ENCODE measurements around the gene RAP1GDS1. TPM values are rescaled to one million over a fixed set of nuclear protein-coding genes. Genes with fewer than 3 reads are reported as not detected.

RAP1GDS1 gene
- total and polyA plus RNA-seq, 2 of the 4 experiments (the other 2 are of a cell fraction): 29.0 to 85.1 TPM

DNA sequence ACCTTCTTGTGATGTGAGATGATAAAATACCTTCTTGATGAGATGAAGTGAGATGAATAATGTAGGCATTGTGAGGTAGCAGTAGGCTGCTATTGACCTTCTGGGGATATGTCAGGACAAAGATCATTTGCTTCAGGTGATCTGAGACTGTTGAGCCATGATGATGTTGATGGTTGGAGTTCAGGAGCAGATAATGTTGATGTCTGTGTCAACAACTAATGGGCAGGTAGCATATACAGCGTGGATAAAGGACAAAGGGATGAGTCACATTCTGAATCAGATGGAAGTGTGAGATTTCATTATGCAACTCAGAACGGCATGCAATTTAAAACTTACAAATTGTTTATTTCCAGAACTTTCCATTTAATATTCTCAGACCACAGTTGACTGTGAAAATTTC lies 57.3 kb downstream of the RAP1GDS1 start:
- no peak overlapping the region for H3K4me2 ChIP-seq (ENCODE audit: low read depth, low read length)
- H3K14ac ChIP-seq (replicated peaks; ENCODE audit: low read depth, low read length): no peak overlapping the region
- H3K9me1 ChIP-seq (ENCODE audit: insufficient read depth, low read length): no peaks in the 10 kb centered on the region
- no peaks in the 10 kb centered on the region for H3K4me1 ChIP-seq (ENCODE audit: control insufficient read depth, insufficient read depth, low read length)
- no peak overlapping the region for H2BK15ac ChIP-seq (ENCODE audit: low read depth, low read length)
- dilution Hi-C loops (cut with HindIII; ENCODE audit: low sequenced_read_pairs, unreplicated experiment) (no loop called here), in situ Hi-C loops (cut with MboI; ENCODE audit: low sequenced_read_pairs) (no loop called here), intact Hi-C loops (cut with micrococcal nuclease) (no loop called here)
- H2BK5ac ChIP-seq (ENCODE audit: low read depth, low read length, poor library complexity, severe bottlenecking): peak overlapping the region; percentile 26
- no peak overlapping the region for H3K4ac ChIP-seq (ENCODE audit: low read depth, low read length)
- no peak overlapping the region for H3K4me3 ChIP-seq (ENCODE audit: insufficient read depth, low read depth, low read length)
- no peak overlapping the region for H3K18ac ChIP-seq (ENCODE audit: low read depth, low read length)
- no peak overlapping the region for H3K27ac ChIP-seq (ENCODE audit: insufficient read depth, low read length)
- no peak overlapping the region for H2BK120ac ChIP-seq (ENCODE audit: low read depth, low read length)
- no peaks in the 10 kb centered on the region for H3K27me3 ChIP-seq (ENCODE audit: control insufficient read depth, insufficient read depth, low read length)
- no peak overlapping the region for H3K56ac ChIP-seq (ENCODE audit: extremely low read depth, insufficient read depth, low read length)
- H3K79me1 ChIP-seq (ENCODE audit: low read depth in 1 of 2, low read length in 2 of 2): peaks cover 22 to 32% of the 10 kb centered on the region in 2 experiments
- H3K9ac ChIP-seq (ENCODE audit: low read depth, low read length): no peak overlapping the region
- H3K36me3 ChIP-seq (ENCODE audit: control insufficient read depth, insufficient read depth, low read length): 0 out of 2 replicates have a peak, but pooled peaks cover 2% of the 10 kb centered on the region
- BruUV-seq (replicated peaks): no TSS peak
- ChIA-PET POLR2A (ENCODE audit: unreplicated experiment) (no interaction called here), CTCF (no interaction called here)
- no peak overlapping the region; the same call in 1 of the 2 replicates for H2AK5ac ChIP-seq (ENCODE audit: low read depth, low read length)
- no peak overlapping the region for H4K91ac ChIP-seq (ENCODE audit: insufficient read depth, low read depth, low read length)
- no peak overlapping the region for H2AFZ ChIP-seq (replicated peaks; ENCODE audit: low read length, poor library complexity)
- no peak overlapping the region for H3K23ac ChIP-seq (ENCODE audit: low read depth, low read length)
- WGBS, 2 experiments (ENCODE audit: extremely low coverage in 2 of 2, insufficient read length in 1 of 2): no CpG with 5 or more reads among the region's 2 CpGs
- H2BK20ac ChIP-seq (ENCODE audit: low read depth, low read length): no peak overlapping the region
- no peak overlapping the region for H4K5ac ChIP-seq (ENCODE audit: low read depth, low read length)
- DNase-seq: no peak
- H4K8ac ChIP-seq (ENCODE audit: low read depth in 2 of 2, low read length in 2 of 2): no peak overlapping the region
- H3K9me3 ChIP-seq (ENCODE audit: control insufficient read depth, insufficient read depth, low read length): no peaks in the 10 kb centered on the region
- no peak for ATAC-seq (ENCODE audit: low read depth)
- TF ChIP-seq RAD21 (IDR thresholded peaks at IDR 0.05; ENCODE audit: low read length): no peak
- no peak for TF ChIP-seq RFX5 (IDR thresholded peaks at IDR 0.05; ENCODE audit: low read depth, low read length)
- no peaks in the 10 kb centered on the region for H4K20me1 ChIP-seq (ENCODE audit: insufficient read depth, low read length)
- H2AK9ac ChIP-seq (replicated peaks; ENCODE audit: low read depth, low read length, poor library complexity): no peak overlapping the region

All from IMR-90 (cell line).